ENCODE measurements around the gene USP24.

USP24 gene

GRCh38 chr1:55180075-55180670, 35.0 kb downstream of the USP24 start:
- H3K4me3 ChIP-seq (ENCODE audit: low read length, poor library complexity, severe bottlenecking), result no peak overlapping the region
- H3K9ac ChIP-seq (ENCODE audit: low read depth, low read length, poor library complexity, severe bottlenecking), result no peak overlapping the region
- peaks cover 73% of the 10 kb centered on the region for H3K79me2 ChIP-seq (ENCODE audit: insufficient read depth, low read length)
- peaks cover 10% of the 10 kb centered on the region for H3K9me3 ChIP-seq (ENCODE audit: insufficient read depth, low read depth, low read length)
- H3K9me2 ChIP-seq (replicated peaks; ENCODE audit: low read depth, low read length), result no peaks in the 10 kb centered on the region
- TF ChIP-seq CTCF (conservative IDR thresholded peaks at IDR 0.05; ENCODE audit: low read length), result no peak
- no peak for TF ChIP-seq EZH2phosphoT487 (IDR thresholded peaks at IDR 0.05; ENCODE audit: borderline replicate concordance)
- no peak overlapping the region for H2AFZ ChIP-seq (ENCODE audit: low read length)
- H3K36me3 ChIP-seq (ENCODE audit: insufficient read depth, low read length), result peaks cover 27% of the 10 kb centered on the region
- no peaks in the 10 kb centered on the region for H3K4me1 ChIP-seq (ENCODE audit: insufficient read depth, low read length, poor library complexity, severe bottlenecking)
- H3K27me3 ChIP-seq (ENCODE audit: insufficient read depth, low read length, poor library complexity, severe bottlenecking), result no peaks in the 10 kb centered on the region
- no peak overlapping the region for H3K4me2 ChIP-seq (ENCODE audit: low read depth, low read length, poor library complexity, severe bottlenecking)
- H3F3A ChIP-seq (ENCODE audit: low read depth), result no peaks in the 10 kb centered on the region
- peaks cover 28% of the 10 kb centered on the region for H4K20me1 ChIP-seq (ENCODE audit: insufficient read depth, low read length, poor library complexity, severe bottlenecking)

- no peaks in the 10 kb centered on the region for H3F3A ChIP-seq (ENCODE audit: low read depth)
Observed at GRCh38 chr1:55179177-55179835, 35.9 kb downstream of the USP24 start.

GRCh38 chr1:55172687-55173086, 42.5 kb downstream of the USP24 start:
- Histone ChIP-seq H3K4me2 (ENCODE audit: low read depth, low read length, poor library complexity, severe bottlenecking) (no peak overlapping the region), H4K20me1 (ENCODE audit: insufficient read depth, low read length, poor library complexity, severe bottlenecking) (peaks cover 16% of the 10 kb centered on the region), H3K9ac (ENCODE audit: low read depth, low read length, poor library complexity, severe bottlenecking) (no peak overlapping the region), H3K9me2 (replicated peaks; ENCODE audit: low read depth, low read length) (no peaks in the 10 kb centered on the region), H3K27me3 (ENCODE audit: insufficient read depth, low read length, poor library complexity, severe bottlenecking) (no peaks in the 10 kb centered on the region), H3K9me3 (ENCODE audit: insufficient read depth, low read depth, low read length) (no peaks in the 10 kb centered on the region), H2AFZ (ENCODE audit: low read length) (no peak overlapping the region), H3K4me1 (ENCODE audit: insufficient read depth, low read length, poor library complexity, severe bottlenecking) (no peaks in the 10 kb centered on the region), H3K4me3 (ENCODE audit: low read length, poor library complexity, severe bottlenecking) (no peak overlapping the region), H3K36me3 (ENCODE audit: insufficient read depth, low read length) (peaks cover 79% of the 10 kb centered on the region), H3K79me2 (ENCODE audit: insufficient read depth, low read length) (peaks cover 4% of the 10 kb centered on the region; the same call in 1 of the 2 replicates), H3F3A (ENCODE audit: low read depth) (no peaks in the 10 kb centered on the region)
- TF ChIP-seq CTCF (conservative IDR thresholded peaks at IDR 0.05; ENCODE audit: low read length), result no peak
- no peak for TF ChIP-seq EZH2phosphoT487 (IDR thresholded peaks at IDR 0.05; ENCODE audit: borderline replicate concordance)

More at GRCh38 chr1:55179177-55179835, 35.9 kb downstream of the USP24 start:
- H4K20me1 ChIP-seq (ENCODE audit: insufficient read depth, low read length, poor library complexity, severe bottlenecking), result peaks cover 29% of the 10 kb centered on the region
- peaks cover 65% of the 10 kb centered on the region for H3K79me2 ChIP-seq (ENCODE audit: insufficient read depth, low read length)
- H3K9ac ChIP-seq (ENCODE audit: low read depth, low read length, poor library complexity, severe bottlenecking), result no peak overlapping the region
- H2AFZ ChIP-seq (ENCODE audit: low read length), result no peak overlapping the region
- no peak overlapping the region for H3K4me2 ChIP-seq (ENCODE audit: low read depth, low read length, poor library complexity, severe bottlenecking)
- no peak overlapping the region for H3K4me3 ChIP-seq (ENCODE audit: low read length, poor library complexity, severe bottlenecking)
- H3K9me2 ChIP-seq (replicated peaks; ENCODE audit: low read depth, low read length), result no peaks in the 10 kb centered on the region
- peaks cover 25% of the 10 kb centered on the region for H3K36me3 ChIP-seq (ENCODE audit: insufficient read depth, low read length)
- H3K9me3 ChIP-seq (ENCODE audit: insufficient read depth, low read depth, low read length), result peaks cover 6% of the 10 kb centered on the region
- H3K27me3 ChIP-seq (ENCODE audit: insufficient read depth, low read length, poor library complexity, severe bottlenecking), result no peaks in the 10 kb centered on the region
- TF ChIP-seq EZH2phosphoT487 (IDR thresholded peaks at IDR 0.05; ENCODE audit: borderline replicate concordance) (no peak), CTCF (conservative IDR thresholded peaks at IDR 0.05; ENCODE audit: low read length) (no peak)
- H3K4me1 ChIP-seq (ENCODE audit: insufficient read depth, low read length, poor library complexity, severe bottlenecking), result no peaks in the 10 kb centered on the region
